NB4 (cell line): Measurements from ENCODE around the gene EID3.

Experiments
- DNase-seq: peaks from one replicate; pipeline ENCODE4 v3.0.0; 2010; ENCODE audit warnings: low read depth
- H3K4me3 ChIP-seq: one replicate; pipeline ENCODE4 v1.5.1; 2011; ENCODE audit warnings: mild to moderate bottlenecking, low read depth, low read length, moderate library complexity
- CTCF ChIP-seq: IDR thresholded peaks from one replicate; pipeline ENCODE4 v1.5.1; 2012; ENCODE audit warnings: low read depth, low read length
- MYC ChIP-seq: IDR thresholded peaks from 2 replicates; pipeline ENCODE4 v1.6.1; 2011; ENCODE audit warnings: low read depth, low read length
- POLR2A ChIP-seq: IDR thresholded peaks from 2 replicates; pipeline ENCODE4 v1.6.1; 2011; ENCODE audit warnings: mild to moderate bottlenecking; ENCODE audit not compliant: insufficient read length; ENCODE audit errors: extremely low read depth
- TF ChIP-seq, protein P1 (sequence below): IDR thresholded peaks from 2 replicates; pipeline ENCODE4 v1.6.1; 2011; ENCODE audit warnings: low read depth, low read length

The EID3 gene

GRCh38 chr12:104306376-104306775, 2.8 kb downstream of the EID3 start:
- TF ChIP-seq MYC (no peak), POLR2A (no peak), CTCF (no peak)
- TF ChIP-seq, protein P1, sequence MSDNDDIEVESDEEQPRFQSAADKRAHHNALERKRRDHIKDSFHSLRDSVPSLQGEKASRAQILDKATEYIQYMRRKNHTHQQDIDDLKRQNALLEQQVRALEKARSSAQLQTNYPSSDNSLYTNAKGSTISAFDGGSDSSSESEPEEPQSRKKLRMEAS: no peak
- DNase-seq: no peak
- H3K4me3 ChIP-seq: no peak overlapping the region

DNA sequence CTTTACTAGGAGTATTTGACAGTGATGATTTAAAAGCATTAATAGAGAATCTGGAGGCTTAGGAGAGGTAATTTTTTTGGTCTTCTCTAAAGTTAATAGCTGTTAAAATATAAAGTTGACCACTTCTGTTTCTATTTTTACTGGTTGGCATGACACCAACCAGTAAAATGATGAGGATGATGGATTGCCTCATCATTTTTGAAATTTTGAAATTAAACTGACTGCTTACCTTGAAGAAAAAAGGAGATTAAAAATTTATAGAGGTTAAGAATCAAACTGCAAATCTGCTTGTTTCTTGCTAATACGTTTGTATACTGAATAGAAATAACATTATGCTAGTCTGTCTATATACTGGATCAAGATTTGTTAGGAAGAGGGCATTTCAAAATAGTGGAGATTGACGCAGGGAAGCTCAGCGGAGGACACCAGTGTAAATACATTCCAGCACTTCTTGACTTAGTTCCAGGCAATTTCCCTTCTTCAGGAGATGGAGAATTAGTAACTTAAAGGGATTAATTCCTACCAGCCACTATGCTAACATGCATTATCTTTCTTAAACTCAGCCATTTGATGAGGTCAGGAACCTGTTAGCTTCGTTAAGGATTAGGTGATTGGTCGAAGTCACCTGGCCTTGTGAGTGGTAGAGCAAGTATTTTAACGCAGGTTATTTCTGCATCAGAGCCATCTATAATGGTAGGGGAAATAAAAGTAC, 3.6 kb downstream of the EID3 start:
- TF ChIP-seq MYC (no peak), CTCF (no peak), POLR2A (no peak)
- TF ChIP-seq, protein P1: no peak
- no peak overlapping the region for H3K4me3 ChIP-seq
- no peak for DNase-seq

DNA sequence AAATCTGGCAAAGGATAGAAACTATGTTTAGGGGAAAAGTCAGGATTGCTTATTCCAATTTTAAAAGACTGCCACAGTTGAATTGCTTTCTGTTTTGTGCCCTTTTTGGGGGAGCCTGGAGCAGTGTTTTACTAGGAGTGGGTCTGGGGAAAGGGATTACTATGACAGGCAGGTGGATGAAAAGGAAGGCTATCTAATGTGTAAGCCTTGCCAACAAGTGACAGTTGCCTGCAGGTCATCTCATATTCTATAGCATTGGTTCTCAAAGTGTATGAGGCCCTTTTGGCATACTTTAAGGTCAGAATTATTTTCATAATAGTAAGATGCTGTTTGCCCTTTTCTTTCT, 4.1 kb downstream of the EID3 start:
- DNase-seq: no peak
- no peak for TF ChIP-seq CTCF
- TF ChIP-seq POLR2A: no peak
- TF ChIP-seq, protein P1: no peak
- TF ChIP-seq MYC: no peak
- H3K4me3 ChIP-seq: no peak overlapping the region

- H3K4me3 ChIP-seq: no peak overlapping the region
- no peak for DNase-seq
- TF ChIP-seq, protein P1: no peak
- no peak for TF ChIP-seq CTCF
- no peak for TF ChIP-seq POLR2A
- no peak for TF ChIP-seq MYC
These were observed 6.0 kb downstream of the EID3 start for GRCh38 chr12:104309446-104309993.

GRCh38 chr12:104310751-104311633, 7.5 kb downstream of the EID3 start:
- TF ChIP-seq CTCF: no peak
- TF ChIP-seq POLR2A: no peak
- TF ChIP-seq, protein P1: no peak
- no peak for DNase-seq
- no peak overlapping the region for H3K4me3 ChIP-seq
